ENCODE data around the gene CC2D1A.
"Not testable (repeated sequence)": the region's sequence is repeated elsewhere in the genome, so short reads cannot be mapped to it uniquely, and the experiment has no call there.

CC2D1A gene

DNA sequence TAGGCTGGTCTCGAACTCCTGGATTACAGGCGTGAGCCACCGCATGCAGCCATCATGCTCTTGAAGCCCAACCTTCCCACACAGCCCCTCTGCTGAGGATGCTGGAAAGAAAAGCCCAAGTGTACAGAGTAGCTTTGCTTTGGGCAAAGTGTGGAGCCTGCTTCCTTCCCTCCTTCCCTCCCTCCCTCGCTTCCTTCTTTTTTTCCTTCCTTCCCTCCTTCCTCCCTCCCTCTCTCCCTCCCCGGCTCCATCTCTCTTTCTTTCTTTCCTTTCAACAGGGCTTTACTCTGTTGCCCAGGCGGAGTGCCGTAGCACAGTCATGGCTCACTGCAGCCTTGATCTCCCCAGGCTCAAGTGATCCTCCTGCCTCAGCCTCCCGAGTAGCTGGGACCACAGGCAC lies 2.7 kb downstream of the CC2D1A start:
- DNase-seq (ENCODE audit: low read depth): no peak

DNA sequence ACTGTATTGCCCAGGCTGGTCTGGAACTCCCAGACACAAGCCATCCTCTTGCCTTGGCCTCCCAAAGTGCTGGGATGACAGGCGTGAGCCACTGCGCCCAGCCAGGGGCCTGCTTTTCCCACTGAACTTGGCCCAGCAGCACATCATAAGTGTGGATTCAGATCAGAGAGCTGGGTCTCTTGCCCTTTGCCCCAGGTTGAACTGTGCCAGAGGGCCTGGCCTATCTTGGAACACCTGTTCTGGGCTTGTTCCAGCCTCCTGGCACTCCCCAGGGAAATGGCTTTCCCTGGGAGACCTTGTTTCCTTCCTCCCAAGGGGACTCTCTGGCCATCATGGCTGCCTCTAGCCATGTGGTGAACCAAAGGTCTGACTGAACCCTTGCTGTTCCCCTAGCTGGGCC lies 3.4 kb downstream of the CC2D1A start:
- DNase-seq (ENCODE audit: low read depth): no peak

DNA sequence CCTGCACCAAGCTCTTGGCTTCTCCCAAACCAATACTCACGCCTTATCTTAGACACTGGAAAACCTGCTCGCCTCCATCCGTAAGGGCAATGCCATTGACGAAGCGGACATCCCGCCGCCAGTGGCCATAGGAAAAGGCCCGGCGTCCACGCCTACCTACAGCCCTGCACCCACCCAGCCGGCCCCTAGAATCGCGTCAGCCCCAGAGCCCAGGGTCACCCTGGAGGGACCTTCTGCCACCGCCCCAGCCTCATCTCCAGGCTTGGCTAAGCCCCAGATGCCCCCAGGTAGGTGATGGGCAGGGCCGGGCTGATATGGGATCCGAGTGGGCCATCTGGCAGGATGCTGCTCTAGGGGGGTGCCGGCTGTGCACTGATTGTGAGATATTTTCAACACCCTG lies 7.4 kb downstream of the CC2D1A start:
- no peak for DNase-seq (ENCODE audit: low read depth)

DNA sequence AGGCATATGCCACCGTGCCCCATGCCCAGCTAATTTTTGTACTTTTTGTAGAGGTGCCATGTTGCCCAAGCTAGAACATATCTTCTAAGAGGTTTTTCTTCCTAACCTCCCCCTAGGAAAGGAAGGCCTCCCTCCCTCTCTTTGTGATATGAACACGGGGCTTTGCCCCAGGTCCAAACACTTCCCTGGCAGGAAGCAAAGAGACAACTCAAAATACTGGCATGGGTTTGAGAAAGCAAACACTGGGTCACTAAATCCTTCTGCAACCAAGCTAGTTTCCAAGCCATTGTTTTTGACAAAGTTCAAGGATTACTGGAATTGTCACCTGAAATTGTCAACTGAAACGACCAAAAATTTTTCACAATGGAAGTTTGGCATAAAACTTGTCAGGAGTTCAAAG lies 8.8 kb downstream of the CC2D1A start:
- no peak for DNase-seq (ENCODE audit: low read depth)

DNA sequence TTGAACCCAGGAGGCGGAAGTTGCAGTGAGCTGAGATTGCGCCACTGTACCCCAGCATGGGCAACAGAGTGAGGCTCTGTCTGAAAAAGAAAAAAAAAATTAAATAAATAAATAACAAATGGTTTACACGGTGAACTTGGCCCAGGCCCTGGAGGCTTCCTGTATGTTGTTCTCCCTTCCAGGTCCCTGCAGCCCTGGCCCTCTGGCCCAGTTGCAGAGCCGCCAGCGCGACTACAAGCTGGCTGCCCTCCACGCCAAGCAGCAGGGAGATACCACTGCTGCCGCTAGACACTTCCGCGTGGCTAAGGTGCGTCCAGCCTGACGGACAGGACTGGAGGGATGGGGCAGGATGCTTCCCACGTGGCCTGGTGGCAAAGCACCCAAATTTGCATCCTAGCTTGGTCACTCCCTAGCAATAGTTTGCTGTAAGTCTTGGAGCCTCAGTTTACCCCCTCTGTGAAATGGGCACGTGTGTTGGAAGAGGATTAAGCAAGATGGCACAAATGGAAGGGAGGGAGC lies 11.9 kb downstream of the CC2D1A start:
- DNase-seq (ENCODE audit: low read depth): no peak

DNA sequence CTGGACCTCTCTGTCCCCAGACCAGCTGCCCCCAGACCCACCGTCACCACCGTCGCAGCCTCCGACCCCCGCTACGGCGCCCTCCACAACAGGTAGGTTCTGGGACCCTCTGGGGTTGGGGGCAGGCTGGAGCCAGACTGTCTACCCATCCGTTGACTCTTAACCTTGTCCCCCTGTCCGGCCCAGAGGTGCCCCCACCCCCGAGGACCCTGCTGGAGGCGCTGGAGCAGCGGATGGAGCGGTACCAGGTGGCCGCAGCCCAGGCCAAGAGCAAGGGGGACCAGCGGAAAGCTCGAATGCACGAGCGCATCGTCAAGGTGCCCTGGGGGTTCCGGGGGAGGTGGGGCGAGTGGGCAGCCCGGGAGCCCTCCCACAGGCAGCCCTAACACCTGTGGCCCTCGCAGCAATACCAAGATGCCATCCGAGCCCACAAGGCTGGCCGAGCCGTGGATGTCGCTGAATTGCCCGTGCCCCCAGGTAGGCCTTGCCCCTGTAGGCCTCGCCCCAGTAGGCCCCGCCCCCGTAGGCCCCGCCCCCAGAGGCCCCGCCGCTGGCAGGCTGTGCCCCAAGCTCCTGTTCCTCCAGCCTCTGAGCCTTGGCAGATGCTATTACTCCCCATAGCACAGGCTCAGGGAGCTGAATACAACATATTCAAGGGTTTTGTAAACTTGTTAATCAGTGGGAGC lies 12.9 kb downstream of the CC2D1A start:
- no peak for DNase-seq (ENCODE audit: low read depth)

DNA sequence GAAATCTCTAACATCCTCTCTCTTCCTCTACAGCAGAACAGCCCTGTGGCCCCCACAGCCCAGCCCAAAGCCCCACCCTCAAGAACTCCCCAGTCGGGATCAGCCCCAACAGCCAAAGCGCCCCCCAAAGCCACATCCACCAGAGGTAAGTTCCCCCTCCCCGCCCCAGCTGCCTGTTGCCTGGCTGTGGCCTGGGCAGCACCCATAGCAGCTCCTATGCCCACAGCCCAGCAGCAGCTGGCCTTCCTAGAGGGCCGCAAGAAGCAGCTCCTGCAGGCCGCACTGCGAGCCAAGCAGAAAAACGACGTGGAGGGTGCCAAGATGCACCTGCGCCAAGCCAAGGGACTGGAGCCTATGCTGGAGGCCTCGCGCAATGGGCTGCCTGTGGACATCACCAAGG lies 14.5 kb downstream of the CC2D1A start:
- DNase-seq (ENCODE audit: low read depth): no peak

DNA sequence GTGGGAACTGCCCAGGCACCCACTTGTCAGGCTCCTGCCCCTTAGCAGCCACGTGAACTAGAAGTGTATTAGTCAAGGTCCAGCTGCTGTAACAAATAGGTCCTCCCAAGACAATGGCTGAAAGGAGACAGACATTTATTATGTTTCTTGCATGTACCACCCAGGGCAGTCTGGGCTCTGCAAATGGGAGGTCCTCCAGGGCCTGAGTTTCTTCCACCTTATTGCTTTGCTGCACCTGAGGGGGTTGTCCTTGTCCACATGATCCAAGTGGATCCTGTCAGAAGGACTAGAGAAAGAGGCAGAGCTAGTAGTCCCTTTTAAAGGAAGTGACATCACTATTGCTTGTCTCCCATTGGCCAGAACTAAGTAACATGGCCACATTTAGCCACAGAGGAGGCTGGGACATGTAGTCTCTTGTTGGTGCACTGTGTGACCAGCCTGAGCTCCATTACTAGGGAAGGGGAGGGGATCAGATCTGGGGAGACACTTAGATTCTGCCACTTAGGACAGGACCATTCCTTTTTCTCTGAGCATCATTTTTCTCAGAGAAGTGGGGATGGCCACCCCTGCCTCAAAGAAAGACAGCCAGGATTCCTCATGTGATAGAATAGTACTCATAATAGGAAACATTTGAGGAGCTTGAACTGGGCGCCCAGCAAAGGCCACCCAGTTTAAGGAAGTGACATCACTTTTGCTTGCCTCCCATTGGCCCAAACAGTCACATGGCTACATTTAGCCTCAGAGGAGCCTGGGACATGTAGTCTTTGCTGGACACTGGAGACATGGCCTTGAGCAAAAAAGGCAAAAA lies 15.1 kb downstream of the CC2D1A start:
- no peak for DNase-seq (ENCODE audit: low read depth)

DNA sequence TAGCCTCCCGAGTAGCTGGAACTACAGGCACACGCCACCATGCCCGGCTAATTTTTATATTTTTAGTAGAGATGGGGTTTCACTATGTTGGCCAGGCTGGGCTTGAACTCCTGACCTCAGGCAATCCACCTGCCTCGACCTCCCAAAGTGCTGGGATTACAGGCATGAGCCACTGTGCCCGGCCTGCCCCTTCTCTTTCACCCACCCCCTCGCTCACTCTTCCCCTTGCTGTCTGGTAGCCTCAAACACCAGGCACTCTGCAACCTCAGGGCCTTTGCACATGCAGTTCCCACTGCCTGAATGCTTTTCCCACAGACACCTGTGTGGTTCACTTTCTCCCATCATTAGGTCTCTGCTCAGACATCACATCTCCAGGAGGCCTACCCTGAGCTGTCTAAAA lies 16.1 kb downstream of the CC2D1A start:
- DNase-seq (ENCODE audit: low read depth): not testable (repeated sequence)

DNA sequence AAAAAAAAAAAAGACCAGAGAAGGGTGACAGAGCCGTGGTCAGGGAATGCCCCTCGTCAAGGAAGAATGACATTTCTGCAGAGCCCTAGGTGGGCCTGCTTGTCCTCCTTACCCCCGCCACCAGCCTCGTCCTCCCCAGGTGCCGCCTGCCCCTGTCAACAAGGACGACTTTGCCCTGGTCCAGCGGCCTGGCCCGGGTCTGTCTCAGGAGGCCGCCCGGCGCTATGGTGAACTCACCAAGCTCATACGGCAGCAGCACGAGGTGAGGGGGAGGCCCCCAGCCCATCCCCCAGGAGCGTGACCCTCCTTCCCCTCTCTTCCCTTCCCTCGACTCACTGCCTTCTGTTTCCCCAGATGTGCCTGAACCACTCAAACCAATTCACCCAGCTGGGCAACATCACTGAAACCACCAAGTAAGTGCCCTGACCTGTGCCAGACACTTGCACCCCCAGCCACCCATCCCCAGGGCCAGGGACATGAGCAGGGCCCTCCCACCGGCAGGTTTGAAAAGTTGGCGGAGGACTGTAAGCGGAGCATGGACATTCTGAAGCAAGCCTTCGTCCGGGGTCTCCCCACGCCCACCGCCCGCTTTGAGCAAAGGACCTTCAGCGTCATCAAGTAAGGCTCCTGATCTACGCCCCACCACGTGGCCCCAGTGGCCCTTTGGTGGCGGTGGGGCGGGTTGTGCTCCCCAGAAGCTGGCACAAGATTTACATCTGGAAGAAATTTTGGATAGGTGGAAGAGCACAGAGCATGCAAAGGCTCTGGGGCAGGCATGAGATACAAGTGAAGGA lies 17.4 kb downstream of the CC2D1A start:
- no peak for DNase-seq (ENCODE audit: low read depth)

DNA sequence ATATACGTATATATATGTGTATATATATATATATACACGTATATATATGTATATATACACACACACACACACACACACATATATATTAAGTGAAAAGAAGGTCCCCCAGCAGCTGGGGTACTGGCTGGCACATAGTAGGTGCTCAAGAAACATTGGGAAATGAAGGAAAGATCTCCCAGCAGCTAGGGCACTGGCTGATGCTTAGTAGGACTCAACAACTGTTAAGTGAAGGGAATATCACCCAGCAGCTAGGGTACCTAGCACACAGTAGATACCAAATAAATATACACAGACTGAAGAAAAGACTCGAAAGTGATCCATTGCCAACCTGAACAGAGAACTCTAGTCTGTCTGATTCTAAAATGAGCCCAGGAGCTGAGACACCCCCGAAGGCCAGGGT lies 20.0 kb downstream of the CC2D1A start:
- no peak for DNase-seq (ENCODE audit: low read depth)

DNA sequence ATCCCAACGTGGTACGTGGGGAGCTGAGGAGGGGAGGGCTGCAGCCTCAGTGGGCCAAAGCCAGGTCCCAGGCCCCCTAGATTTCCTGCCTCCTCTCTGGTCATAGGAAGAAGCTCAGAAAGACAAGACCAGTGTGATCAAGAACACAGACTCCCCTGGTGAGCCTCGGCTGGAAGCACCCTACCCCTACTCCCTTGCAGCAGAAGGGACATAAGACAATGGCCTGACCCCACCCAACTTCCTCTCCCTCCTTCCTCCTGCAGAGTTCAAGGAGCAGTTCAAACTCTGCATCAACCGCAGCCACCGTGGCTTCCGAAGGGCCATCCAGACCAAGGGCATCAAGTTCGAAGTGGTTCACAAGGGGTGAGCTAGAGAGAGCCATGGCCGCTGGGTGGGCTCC lies 20.7 kb downstream of the CC2D1A start:
- DNase-seq (ENCODE audit: low read depth): no peak

DNA sequence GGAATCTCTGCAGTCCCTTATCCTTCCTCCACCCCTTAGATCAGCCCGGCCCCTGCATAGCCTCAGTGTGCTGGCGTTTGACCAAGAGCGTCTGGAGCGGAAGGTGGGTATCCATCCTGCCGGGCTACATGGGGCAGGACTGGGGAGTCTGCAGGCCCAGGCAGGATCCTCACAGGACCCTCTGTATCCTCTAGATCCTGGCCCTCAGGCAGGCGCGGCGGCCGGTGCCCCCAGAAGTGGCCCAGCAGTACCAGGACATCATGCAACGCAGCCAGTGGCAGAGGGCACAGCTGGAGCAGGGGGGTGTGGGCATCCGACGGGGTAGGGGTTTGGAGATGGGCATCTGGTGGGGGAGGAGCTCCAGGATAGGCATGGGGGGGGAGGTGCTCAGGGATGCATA lies 23.3 kb downstream of the CC2D1A start:
- no peak for DNase-seq (ENCODE audit: low read depth)

DNA sequence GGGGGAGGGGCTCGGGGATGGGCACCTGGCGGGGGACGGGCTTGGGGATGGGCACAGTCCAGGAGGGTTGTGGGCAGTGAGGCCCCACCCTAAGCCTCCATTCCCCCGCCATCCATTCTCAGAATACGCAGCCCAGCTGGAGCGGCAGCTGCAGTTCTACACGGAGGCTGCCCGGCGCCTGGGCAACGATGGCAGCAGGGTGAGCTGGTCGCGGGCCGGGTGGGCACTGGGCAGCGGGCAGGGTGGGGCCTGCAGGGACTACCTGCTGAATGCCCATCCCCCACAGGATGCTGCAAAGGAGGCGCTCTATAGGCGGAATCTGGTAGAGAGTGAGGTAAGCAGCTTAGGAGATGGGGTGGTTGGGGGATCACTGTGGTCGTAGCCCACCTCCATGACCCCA lies 24.0 kb downstream of the CC2D1A start:
- no peak for DNase-seq (ENCODE audit: low read depth)

DNA sequence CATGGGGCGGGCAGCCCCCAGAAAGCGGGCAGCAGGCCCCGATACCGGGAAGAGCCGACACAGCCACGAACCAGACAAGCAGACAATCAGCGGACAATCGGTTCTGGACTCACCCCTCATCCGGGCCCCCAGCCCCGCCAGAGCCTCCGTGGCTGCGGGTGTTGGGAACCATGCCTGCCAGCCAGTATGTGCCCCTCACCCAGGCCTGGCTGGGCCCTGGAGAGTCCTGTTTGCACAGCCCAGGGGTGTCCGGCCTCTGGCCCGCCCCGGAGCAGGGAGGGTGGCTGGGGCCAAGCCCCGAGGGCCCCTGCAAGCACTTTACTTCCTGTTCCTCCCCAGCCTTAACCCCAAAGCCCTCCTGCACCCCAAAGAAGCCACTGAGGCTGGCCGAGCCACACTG lies 24.4 kb downstream of the CC2D1A start:
- DNase-seq (ENCODE audit: low read depth): no peak

DNA sequence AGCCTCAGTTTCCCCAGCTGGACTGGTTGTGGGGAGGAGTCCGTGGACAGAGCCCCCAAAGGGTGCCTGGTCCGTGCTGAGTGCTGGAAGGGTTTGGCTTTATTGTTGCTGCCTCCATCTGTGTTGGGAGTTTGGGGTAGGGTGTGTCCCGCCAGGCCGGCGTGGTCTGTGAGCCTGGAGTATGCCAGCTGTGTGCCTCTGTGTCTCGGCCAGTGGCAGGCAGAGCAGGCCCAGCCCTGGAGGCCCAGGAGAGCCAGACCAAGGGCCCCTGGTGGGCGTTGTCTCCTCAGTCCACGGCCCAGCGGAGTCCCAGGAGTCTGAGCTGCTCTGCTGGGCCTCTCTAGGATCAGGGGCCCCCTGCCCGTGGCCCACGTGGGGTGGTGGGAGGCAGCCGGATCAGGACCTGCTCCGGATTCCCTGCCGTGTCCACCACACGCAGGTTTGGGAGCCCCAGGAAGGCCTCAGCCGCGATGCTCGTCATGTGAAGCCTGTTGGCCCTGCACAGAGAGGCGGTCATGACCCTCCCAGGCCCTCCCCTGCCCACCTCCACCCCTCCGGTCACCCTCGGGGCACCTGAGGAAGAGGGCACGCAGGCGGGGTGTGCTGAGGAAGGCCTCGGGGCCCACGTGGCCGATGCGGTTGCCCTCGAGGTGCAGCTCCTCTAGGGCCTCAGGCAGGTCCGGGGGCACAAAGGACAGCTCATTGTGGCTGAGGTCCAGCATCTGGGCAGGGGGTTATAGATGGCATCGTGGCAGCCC lies 25.6 kb downstream of the CC2D1A start:
- DNase-seq (ENCODE audit: low read depth): no peak

DNA sequence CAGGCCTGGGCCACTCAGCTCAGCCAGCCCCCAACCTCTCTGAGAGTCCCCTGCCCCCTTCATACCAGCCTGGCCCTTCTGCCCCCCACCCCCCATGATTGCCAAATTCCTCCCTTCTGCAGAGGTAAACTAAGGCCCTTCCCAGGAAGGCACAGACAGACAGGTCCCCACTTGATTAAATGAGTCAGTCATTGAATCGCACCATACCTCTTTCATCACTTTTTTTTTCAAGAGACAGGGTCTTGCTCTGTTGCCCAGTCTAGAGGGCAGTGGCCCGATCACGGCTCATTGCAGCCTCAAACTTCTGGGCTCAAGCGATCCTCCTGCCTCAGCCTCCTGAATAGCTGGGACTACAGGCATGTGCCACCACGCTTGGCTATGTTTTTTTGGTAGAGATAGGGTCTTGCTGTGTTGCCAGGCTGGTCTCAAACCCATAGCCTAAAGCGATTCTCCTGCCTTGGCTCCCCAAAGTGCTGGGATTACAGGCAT lies 26.2 kb downstream of the CC2D1A start:
- no peak for DNase-seq (ENCODE audit: low read depth)

DNA sequence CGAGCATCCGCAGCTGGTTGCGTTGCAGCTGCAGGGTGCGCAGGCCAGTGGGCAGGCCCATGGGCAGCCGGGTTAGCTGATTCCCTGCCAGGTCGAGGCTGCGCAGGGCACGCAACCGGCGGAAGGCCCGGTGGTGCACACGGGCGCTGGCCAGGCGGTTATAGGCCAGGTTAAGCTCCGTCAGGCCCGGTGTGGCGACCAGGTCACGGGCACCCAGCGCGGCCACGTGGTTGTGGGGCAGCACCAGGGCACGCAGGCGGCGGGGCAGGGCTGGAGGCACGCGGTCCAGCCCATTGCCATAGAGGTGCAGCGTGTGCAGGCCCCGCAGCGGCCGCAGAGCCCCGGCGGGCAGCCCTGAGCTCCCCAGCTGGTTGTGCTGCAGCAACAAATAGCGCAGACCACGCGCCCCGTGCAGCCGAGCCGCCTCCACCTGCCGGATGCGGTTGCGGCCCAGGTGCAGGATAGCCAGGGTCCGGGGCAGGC lies 27.0 kb downstream of the CC2D1A start:
- DNase-seq (ENCODE audit: low read depth): no peak

DNA sequence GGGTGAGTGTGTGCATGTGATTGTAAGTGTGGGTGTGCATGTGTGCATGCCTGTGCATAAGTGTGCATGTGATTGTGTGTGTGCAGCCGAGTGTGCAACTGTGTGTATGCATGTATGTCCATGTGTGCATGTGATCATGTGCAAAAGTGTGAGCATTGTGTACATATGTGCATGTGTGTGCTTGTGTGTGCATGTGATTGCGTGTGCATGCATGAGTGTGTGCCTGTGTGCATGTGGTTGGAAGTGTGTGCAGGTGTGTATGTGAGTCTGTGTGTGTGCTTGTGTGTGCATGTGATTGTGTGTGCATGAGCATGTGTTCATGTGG lies 28.7 kb downstream of the CC2D1A start:
- no peak for DNase-seq (ENCODE audit: low read depth)

DNA sequence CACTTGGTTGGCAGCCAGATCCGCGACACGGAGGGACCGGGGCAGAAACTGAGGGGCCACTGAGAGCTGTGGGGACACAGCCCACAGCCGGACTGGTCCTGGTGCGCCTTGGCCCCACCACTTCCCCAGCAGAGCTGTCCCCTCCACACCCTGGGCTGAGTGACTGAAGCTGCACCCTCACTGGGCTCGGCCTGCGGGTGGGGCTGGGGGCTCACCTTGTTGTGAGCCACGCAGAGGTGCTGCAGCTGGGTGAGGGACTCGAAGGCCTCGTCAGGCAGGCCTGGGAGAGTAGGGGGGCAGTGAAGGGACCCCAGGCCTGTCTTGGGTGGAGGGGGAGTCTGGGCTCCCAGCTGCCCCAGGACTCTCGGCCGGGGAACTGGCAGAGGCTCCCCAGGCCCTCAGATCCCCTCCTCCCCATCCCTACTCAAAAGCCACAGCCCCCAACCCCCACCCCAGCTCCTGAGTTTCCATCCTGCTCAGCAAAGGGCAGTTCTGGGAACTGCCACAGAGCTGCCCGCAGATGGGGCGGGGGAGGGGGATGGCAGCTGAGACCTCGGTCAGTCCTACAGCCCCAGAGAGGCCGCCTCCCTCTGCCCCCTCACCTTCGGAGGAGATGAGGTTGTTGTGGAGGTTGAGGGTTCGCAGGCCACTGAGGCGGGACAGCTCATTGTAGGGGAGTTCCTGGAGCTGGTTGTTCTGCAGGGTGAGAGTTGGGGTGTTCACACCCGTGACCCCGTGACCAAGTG lies 29.9 kb downstream of the CC2D1A start:
- DNase-seq (ENCODE audit: low read depth): no peak
